Forelimb muscle (tissue), 1 donor: ENCODE data around the gene SLC16A12. TPM values are rescaled to one million over a fixed set of nuclear protein-coding genes. Genes with fewer than 3 reads are reported as not detected.

Source experiments
- DNase-seq: peaks from one replicate; pipeline ENCODE4 v3.0.0-alpha.2; 2013; ENCODE audit warnings: low read depth
- polyA plus RNA-seq: library from polyadenylated mRNA; unstranded; fragments of 120-200 nt; gene quantifications from one replicate; pipeline ENCODE4 v1.2.1, GENCODE V29; 2013; ENCODE audit not compliant: insufficient read length

SLC16A12 gene, protein sequence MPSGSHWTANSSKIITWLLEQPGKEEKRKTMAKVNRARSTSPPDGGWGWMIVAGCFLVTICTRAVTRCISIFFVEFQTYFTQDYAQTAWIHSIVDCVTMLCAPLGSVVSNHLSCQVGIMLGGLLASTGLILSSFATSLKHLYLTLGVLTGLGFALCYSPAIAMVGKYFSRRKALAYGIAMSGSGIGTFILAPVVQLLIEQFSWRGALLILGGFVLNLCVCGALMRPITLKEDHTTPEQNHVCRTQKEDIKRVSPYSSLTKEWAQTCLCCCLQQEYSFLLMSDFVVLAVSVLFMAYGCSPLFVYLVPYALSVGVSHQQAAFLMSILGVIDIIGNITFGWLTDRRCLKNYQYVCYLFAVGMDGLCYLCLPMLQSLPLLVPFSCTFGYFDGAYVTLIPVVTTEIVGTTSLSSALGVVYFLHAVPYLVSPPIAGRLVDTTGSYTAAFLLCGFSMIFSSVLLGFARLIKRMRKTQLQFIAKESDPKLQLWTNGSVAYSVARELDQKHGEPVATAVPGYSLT
- 1.2 TPM for polyA plus RNA-seq

DNA sequence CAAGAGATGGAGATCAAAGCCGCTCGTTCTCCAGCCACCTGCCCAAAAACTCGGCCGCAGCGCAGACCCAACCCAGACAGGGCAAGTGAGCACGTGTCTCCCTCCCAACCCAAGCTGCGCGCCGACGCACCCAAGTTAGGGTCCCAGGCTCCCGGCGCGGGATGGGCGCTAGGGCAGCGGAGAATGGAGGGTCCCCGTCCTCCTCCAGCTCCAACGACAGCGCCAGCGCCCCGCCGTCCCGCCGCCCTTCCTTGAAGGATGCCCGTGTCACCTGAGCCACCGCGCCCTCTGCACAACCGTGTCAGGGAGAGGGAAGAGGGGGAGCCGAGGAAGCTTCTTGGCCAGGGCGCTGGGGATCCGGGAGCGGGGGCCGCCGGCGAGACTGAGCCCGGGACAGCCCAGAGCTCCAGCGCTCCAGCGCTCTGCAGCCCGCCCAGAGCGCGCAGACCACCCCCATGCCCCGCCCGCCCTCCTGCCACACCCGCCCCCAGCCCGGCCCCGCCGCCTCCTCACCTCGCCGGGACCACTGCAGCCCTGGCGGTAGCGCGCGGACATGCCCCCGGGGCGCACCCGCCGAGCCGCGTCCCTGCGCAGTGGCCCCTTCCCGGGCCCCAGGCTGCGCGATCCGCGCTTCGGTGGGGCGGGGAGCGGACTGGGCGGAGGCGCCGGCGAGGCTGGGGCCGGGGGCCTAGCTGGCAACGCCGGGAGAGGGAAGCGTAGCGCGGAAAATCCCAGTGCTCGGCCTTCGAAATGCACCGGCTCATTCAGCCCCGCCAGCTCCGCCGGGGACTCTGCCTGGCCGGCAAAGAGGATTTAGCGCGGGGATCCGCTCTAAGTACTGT is at the start of gene SLC16A12:
Gene SLC16A12 (minus strand): TSS at position 424 of the 842 bp plus-strand sequence. CDS start 73,016 bp downstream, outside the sequence.
- DNase-seq, result no peak

DNA sequence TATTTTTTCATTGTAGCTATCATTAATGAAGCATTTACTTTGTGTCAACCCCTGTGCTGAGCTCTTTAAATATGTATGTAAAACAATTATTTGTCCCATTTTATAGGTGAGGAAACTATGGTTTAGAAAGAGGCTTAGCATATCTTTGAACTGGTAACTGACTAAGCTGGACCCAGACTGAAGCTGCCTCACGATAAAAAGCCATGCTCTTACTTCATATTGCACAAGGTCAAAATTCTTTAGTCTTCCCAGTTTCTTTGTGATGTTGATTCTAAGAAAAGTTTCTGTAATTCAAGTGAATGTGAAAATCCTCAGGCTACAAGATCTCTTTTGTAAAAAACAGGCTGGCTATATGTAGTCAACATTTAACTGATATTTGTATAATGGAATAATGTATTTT is 46.6 kb upstream of the SLC16A12 start:
- no peak for DNase-seq

DNA sequence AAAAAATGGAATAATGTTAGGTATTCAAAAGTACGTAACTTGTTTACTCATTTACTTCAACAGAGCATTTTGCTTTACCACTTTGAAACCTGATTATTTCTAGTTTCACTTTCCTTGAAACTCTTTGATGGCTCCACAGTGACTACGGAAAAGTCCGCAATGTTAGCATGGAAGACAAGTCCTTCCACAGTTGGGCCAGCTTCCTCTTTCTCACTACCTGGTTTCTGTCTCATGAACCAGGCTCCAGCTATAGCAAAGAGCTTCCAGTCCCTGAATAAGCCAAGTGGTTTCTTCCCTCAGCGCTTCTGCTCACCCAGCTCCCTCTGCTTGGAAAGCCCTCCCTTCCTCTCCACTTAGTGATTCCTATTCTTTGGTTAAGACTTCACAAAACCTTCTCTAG is 44.8 kb upstream of the SLC16A12 start:
- no peak for DNase-seq

DNA sequence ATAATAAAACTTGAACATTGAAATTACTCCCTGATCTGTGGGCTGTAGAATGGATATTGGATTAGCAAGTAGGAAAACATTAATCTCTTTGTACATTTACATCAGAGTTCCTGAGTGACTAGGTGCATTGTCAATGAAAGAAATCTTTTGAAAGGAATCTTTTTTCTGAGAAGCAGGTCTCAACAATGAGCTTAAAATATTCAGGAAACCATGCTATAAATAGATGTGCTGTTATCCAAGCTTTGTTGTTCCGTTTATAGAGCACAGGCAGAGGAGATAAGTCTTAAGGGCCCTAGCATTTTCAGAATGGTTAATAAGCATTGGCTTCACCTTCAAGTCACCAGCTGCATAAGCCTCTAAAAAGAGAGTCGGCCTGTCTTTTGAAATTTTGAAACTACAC is 41.3 kb upstream of the SLC16A12 start:
- DNase-seq, result no peak

DNA sequence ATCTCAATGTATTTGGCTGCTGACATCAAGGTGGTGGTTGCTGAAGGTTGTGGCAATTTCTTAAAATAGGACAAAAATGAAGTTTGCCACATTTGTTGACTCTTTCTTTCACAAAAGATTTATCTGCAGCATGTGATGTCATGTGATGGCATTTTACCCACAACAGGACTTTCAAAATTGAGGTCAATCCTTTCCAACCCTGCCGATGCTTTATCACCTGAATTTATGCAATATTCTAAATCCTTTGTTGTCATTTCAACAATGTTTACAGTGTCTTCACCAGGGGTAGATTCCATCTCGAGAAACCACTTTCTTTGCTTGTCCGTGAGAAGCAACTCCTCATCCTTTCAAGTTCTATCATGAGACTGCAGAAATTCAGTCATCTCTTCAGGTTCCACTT is 40.6 kb upstream of the SLC16A12 start:
- no peak for DNase-seq

DNA sequence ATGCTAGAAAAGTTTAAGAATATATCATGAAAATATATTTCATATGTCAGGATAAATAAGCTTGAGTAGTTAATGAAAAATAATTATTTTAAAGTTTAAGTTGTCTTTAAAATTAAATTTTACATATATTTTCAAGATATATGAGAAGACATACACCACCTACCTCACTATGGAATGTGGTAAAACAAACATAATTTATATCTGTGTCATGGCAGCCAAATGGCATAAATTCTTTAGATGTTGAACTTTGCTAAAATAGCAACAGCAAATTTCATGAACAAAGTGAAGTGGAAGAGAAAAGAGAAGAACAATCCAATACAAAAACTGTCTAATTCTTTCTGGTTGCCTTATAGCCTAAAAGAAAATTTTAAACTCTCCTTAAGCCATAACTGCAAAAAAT is 39.6 kb upstream of the SLC16A12 start:
- DNase-seq, result no peak

DNA sequence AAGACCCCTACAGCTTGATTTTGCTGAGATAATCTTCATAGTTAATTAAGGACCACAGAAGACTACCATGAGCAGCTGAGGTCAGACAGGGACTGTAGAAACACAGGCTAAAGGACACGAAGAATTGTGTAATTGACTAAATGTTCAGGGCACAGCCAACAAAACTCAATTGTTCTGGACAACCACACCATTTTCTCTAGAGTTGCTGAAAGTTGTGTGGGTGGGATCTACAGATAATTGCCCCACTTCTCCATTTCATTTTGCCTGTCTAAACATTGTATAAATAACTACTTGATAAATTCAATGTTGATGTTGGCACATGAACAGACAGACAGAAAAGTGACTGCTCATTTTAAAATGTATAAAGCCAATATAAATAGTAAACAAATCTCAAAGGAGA is 39.0 kb upstream of the SLC16A12 start:
- DNase-seq, result no peak

DNA sequence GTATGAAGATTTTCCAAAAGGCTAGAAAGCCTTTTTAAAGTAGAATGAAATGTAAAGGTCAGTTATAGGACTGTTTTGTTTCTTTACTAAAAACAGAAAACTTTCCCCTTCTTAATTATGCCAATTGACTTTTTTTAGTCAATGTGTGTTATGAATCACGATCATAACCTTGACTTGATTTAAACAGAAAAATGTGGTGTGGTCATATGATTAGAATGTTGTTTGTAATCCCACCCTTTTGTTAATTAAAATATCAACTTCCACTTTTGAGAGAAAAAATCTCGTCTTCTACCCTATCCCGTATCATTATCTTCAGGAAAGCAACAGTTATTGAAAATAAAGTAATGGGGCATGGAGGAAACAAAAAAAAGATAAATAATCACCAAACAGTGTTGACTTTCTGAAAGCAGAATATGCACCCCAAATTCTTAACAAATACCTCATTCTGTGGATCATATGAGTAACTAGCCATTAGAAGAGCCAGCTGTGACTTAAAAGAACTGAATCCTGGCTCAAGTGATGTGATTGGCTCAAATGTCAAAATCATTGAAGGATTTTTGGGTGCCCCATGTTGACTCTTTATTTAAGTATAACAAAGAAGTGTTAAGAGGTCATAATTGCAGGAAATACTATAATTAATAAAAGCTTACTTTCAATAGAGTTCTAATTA is 32.3 kb upstream of the SLC16A12 start:
- no peak for DNase-seq

DNA sequence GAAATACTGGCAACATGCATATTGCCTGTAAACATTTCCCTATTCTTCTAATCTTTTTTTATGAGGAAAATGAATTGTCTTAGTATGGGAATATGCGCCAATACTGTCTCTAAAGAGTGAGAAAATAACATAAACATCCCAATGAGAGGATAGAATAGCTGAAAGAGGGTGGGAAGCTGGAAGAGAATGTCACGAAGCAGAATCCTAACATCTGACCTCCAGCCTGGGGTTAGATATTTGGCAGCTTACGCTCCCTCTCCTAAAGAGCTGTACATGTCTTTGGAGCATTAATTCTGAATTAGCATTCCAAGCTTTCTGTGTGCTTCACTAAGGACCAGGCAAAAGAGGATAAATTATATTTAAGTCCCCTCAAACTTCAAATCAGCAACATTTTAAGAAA is 31.6 kb upstream of the SLC16A12 start:
- peak; percentile 19 for DNase-seq

DNA sequence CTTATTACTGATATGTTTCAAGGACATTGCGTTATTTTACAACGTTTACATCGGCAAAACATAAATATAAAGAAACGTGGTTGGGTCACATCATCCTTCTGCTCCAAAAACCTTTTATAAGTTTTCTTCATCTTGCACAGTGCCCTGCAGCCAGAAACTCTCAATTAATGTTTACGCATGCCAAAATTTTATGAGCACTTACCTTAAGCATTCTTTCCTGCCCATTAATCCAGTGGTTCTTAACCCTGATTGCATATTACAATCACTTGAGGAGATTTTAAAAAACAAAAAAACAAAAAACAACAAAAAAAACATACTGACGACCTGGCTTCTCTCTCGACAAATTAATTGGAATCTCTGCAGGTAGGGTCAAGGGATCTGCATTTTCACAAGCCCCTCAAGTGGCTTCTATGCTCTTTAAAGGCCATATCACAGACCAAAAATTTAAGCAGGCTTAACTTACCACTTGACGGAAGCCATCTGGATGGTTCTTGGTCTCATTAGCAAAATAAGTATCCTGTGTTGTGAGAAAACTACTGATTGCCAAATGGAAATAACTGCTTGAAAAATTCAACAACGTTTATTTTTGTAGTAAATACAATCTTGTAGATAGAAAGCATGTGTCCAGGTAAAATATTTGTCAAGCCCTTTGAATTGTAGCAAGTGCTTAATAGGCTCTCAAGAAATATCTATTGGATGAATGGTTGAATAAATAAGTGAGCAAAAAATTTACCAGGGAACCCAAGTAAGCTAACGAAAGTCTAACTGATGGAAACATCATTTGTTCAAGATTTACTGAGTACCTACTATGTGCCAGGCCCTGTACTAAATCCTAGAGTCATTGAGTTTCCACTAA is 30.9 kb upstream of the SLC16A12 start:
- no peak for DNase-seq

DNA sequence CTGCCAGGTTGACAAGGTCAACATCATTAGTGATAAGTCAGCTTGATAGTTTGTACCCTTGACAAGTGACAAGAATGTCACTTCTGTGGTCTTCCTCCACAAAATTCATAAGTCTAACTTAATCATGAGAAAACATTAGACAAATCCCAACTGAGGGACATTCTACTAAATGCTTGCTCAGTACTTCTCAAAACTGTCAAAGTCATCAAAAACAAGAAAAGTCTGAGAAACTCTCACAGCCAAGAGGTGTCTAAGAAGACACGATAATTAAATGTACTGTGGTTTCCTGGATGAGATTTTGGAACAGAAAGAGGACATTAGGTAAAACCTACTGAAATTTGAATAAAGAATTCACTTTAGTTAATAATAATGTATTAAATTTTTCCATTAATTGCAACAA is 29.8 kb upstream of the SLC16A12 start:
- DNase-seq, result no peak

DNA sequence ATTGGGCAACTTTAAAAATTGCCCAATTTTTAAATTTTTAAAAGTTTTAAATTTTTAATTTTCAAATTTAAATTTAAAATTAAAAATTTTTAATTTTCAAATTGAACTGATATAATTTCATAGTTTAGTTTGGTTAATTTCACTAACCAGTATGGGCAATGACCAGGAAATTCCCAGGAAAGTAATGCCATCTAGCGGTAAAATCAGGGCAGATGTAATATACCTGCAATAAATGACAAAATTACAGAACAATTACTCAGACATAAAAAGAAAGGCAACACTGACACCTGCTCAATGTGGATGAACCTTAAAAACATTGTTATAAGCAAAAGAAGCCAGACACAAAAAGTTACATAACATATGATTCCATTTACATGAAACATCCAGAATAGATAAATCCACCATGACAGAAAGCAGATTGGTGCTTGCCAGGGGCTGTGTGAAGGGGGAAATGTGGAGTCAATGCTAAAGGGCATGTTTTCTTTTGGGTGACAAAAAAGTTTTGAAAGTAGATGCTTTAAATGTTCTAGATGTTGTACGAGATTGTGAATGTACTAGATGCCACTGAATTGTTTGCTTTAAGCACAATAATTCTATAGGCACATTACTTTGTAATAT is 28.6 kb upstream of the SLC16A12 start:
- DNase-seq, result peak; percentile 32

DNA sequence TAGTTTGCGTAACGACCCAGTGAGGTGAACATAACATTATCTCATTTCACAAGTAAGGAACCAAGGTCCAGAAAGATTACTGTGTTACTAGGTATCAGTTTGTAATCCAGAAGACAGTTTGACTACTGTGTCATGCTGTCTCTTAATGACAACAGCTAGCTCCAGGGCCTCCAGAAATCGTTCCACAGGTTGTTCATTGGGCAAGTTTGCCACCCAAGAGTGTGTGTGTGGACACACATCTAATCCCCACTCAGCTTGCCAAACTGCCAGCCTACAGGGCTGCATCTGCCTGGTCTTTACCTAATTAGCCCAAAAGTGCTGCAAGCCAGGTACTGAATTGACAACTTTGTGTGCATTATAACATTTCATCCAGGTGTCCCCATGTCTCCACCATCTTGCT is 27.9 kb upstream of the SLC16A12 start:
- no peak for DNase-seq

DNA sequence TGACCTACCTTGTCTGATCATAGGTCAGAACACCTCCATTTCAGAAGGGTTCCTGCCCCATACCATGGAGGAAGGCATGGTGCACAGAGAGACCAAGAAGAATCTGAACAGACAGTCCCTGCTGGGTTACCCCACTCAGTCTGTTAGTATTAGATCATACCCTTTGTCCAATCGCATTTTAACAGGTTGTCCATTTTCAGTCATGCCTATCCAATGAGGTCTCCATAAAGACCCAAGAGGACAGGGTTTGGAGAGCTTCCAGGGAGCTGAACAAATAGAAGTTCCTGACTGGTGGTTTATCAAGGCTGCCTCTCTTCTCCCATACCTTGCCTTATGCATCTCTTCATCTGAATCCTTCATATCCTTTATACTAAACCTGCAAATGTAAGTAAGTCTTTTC is 21.2 kb upstream of the SLC16A12 start:
- DNase-seq, result no peak

DNA sequence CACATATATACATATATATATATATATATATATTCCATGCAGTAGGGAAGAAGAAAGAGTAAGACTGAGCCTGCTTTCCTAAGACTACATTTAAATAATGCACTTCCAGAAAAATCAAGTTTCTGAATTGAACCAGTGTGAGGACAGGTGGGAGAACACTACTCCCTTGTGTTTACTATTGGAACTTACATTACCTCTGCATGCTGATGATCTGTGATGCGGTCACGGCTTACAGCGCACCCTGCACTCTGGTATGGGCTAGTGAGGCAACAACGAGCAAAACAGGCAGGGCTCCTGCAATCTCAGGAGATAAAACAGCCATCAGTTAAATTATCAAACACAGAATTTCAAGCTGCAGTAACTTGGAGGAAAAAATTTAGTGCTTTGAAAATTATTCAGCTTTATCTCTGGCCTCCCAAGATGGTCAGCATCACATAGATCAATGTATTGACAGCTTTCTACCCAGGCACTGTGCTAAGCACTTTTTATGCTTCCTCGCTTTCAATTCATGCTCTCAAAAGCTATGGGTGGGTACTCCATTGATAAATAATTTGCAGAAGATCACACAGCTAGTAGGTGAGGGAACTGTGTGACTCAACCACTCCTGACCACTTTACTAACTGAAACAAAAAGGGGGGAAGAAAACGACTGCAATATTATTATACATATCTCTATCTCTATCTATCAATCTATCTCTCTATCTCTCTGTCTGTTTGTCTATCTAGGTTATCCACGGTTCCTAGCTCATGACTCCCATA is 20.5 kb upstream of the SLC16A12 start:
- no peak for DNase-seq

DNA sequence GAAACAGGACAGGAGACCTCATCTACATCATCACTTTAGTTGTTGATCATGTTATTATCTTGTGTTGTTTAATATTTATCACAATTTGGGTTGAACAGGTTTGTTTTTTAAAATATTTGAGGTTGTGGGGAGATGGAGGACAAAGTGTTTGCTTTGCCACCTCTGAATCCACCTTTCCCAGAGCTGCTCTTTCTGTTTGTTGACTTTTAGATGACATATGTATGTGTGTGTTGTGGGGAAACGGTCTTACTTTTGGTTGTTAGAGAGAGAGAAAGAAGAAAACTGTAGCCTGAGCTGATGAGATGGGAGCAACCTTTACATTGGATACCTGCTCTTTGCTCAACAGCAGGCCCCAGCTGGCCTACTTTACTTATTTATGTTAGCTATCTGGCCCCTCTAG is 19.0 kb upstream of the SLC16A12 start:
- no peak for DNase-seq

DNA sequence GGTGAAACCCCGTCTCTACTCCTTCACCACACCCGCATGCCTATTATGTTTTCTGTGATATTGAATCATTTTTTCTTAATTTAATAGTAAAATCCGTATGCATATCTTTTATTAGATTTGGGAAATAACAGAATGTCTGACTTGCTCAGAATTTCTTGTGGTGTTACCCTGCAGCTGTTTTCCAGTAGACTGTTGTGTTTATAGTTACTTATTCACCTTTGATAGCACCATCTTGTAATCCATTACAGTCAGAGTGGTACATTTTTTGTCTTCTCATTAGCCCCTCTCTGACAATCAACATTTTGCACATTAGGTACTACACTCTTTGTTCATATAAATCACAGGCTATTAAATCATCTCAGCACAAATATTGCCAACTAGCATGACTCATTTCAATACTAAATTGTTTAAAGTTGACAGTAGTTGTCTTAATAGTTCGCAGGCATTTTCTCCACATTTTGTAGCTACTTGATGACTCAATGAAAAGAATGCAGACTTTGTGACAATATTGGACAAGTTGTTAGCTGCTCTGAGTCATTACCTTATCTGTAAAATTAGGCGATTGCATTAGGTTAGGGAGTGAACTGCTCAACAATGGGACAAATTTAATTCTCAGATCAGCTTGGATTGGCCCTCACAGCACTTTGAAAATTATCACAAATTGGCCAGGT is 17.8 kb upstream of the SLC16A12 start:
- DNase-seq, result no peak

DNA sequence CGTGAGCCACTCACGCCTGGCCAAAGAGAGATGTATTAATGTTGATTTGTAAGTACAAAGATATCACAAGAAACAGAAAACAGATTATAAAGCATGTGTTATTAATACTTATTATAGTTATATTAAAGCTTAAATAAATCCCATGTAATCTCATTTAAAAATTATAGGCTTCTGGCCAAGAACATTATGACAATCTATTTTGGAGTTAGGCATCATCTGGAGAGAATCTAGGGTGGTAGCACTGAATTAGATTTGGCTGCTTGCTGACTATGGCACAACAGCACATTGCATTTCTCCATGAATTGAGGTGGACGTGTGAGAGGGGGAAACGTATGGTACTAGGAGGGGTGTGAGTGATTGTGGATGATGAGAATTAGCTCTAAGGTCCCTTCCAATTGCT is 16.8 kb upstream of the SLC16A12 start:
- no peak for DNase-seq

DNA sequence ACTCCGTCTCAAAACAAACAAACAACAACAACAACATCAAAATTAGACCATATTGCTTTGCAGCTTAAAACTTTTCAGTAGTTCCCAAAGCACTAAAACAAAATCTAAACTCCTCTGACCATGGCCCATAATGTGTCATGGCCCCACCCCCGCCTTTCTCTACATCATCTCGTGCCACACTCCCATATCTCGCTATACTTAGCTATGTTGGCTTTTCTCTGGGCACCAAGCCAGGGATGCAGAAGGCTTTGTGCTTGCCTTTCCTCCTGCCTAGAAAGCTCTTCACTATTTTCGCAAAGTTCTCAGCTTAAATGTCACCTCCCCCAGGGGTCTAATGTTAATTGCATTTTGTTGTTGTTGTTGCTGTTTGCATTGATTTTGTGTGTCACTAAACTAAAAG is 15.1 kb upstream of the SLC16A12 start:
- DNase-seq, result no peak
